22Rv1 (cell line): ENCODE results near the gene MTA3.

Source experiments
- H3K27ac ChIP-seq: fragments of 450-650 bp; 2 replicates; pipeline ENCODE4 v1.5.1; 2017
- CTCF ChIP-seq: fragments of 450-650 bp; IDR thresholded peaks from 2 replicates; pipeline ENCODE4 v1.5.1; 2017; ENCODE audit warnings: mild to moderate bottlenecking
- ZFX ChIP-seq: fragments of 450-650 bp; IDR thresholded peaks from 2 replicates; pipeline ENCODE4 v1.6.1; 2017; ENCODE audit warnings: antibody characterized with exemption, borderline replicate concordance

The MTA3 gene

GRCh38 chr2:42663106-42663780, 94.8 kb downstream of the MTA3 start:
- TF ChIP-seq CTCF (peak; percentile 87), ZFX (no peak)
- H3K27ac ChIP-seq, result no peak overlapping the region

- TF ChIP-seq ZFX (no peak), CTCF (no peak)
- no peak overlapping the region for H3K27ac ChIP-seq
Measured at GRCh38 chr2:42663828-42664227, 95.4 kb downstream of the MTA3 start.

GRCh38 chr2:42673989-42674579, 105.7 kb downstream of the MTA3 start:
- H3K27ac ChIP-seq, result no peak overlapping the region
- no peak for TF ChIP-seq CTCF
- no peak for TF ChIP-seq ZFX

GRCh38 chr2:42675815-42676214, 107.4 kb downstream of the MTA3 start:
- no peak for TF ChIP-seq CTCF
- no peak for TF ChIP-seq ZFX
- no peak overlapping the region for H3K27ac ChIP-seq

- TF ChIP-seq CTCF, result no peak
- TF ChIP-seq ZFX, result no peak
- H3K27ac ChIP-seq, result no peak overlapping the region
Measured at GRCh38 chr2:42685303-42685702, 116.9 kb downstream of the MTA3 start.

GRCh38 chr2:42693013-42693615, 124.7 kb downstream of the MTA3 start:
- TF ChIP-seq CTCF (no peak), ZFX (no peak)
- H3K27ac ChIP-seq, result no peak overlapping the region
